Measurements from ENCODE around the gene COA6.

DNA sequence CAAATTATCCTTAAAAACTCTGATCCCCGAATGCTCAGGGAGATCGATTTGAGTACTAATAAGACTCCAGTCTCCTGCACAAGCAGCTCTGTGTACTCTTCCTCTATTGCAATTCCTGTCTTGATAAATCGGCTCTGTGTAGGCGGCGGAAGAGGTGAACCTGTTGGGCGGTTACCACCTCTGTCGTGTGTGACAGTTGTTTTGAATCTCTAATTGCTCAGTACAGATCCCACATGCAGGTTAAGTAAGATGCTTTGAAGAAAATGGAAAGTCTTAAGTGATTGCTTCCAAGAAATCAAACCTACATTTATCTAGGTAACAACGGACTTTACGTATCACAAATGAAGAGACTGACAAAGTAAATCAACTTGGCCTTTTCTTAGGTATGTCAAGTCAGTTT lies 35.5 kb downstream of the COA6 start:
- TF ChIP-seq POLR2A (IDR thresholded peaks at IDR 0.05; ENCODE audit: low read depth, low read length), result no peak
- TF ChIP-seq, protein P1, sequence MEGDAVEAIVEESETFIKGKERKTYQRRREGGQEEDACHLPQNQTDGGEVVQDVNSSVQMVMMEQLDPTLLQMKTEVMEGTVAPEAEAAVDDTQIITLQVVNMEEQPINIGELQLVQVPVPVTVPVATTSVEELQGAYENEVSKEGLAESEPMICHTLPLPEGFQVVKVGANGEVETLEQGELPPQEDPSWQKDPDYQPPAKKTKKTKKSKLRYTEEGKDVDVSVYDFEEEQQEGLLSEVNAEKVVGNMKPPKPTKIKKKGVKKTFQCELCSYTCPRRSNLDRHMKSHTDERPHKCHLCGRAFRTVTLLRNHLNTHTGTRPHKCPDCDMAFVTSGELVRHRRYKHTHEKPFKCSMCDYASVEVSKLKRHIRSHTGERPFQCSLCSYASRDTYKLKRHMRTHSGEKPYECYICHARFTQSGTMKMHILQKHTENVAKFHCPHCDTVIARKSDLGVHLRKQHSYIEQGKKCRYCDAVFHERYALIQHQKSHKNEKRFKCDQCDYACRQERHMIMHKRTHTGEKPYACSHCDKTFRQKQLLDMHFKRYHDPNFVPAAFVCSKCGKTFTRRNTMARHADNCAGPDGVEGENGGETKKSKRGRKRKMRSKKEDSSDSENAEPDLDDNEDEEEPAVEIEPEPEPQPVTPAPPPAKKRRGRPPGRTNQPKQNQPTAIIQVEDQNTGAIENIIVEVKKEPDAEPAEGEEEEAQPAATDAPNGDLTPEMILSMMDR (IDR thresholded peaks at IDR 0.05; ENCODE audit: extremely low read depth in 1 of 2, insufficient read depth in 1 of 2, low read depth in 1 of 2, low read length in 2 of 2), result no peak
- no peak for TF ChIP-seq MYC (IDR thresholded peaks at IDR 0.05; ENCODE audit: low read depth, low read length)
- no peak for TF ChIP-seq EZH2 (IDR thresholded peaks at IDR 0.05; ENCODE audit: borderline replicate concordance, low read depth, low read length, severe bottlenecking)
- TF ChIP-seq, protein P2, sequence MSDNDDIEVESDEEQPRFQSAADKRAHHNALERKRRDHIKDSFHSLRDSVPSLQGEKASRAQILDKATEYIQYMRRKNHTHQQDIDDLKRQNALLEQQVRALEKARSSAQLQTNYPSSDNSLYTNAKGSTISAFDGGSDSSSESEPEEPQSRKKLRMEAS (IDR thresholded peaks at IDR 0.05; ENCODE audit: insufficient read depth, insufficient read length), result no peak
